AG09319 (cell line): ENCODE results near the gene GGNBP2.

Experiments
- DNase-seq: peaks from one replicate; pipeline ENCODE4 v3.0.0-alpha.2; 2010; ENCODE audit warnings: low read depth; ENCODE audit errors: extremely low read depth
- TF ChIP-seq, protein P1 (sequence below): IDR thresholded peaks from 2 replicates; pipeline ENCODE4 v1.5.1; 2011; ENCODE audit warnings: low read depth, mild to moderate bottlenecking, inconsistent platforms, low read length, moderate library complexity

The GGNBP2 gene

DNA sequence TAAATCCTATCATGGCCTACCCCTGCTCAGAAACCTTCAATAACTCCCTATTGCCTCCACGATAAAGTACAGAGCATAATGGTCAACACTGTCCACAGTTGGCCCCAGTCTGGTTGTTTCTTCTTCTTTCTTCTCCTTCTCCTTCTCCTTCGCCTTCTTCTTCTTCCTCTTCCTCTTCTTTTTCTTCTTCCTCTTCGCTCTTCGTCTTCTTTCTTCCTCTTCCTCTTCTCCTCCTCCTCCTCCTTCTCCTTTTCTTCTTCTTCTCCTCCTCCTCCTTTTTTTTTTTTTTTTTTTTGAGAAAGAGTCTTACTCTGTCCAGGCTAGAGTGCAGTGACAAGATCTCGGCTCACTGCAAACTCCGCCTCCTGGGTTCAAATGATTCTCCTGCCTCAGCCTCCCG lies 80.5 kb downstream of the GGNBP2 start:
- TF ChIP-seq, protein P1, sequence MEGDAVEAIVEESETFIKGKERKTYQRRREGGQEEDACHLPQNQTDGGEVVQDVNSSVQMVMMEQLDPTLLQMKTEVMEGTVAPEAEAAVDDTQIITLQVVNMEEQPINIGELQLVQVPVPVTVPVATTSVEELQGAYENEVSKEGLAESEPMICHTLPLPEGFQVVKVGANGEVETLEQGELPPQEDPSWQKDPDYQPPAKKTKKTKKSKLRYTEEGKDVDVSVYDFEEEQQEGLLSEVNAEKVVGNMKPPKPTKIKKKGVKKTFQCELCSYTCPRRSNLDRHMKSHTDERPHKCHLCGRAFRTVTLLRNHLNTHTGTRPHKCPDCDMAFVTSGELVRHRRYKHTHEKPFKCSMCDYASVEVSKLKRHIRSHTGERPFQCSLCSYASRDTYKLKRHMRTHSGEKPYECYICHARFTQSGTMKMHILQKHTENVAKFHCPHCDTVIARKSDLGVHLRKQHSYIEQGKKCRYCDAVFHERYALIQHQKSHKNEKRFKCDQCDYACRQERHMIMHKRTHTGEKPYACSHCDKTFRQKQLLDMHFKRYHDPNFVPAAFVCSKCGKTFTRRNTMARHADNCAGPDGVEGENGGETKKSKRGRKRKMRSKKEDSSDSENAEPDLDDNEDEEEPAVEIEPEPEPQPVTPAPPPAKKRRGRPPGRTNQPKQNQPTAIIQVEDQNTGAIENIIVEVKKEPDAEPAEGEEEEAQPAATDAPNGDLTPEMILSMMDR = no peak
- no peak for DNase-seq

- TF ChIP-seq, protein P1 = no peak
- no peak for DNase-seq
Measured at GRCh38 chr17:36627101-36627500, 82.4 kb downstream of the GGNBP2 start.

DNA sequence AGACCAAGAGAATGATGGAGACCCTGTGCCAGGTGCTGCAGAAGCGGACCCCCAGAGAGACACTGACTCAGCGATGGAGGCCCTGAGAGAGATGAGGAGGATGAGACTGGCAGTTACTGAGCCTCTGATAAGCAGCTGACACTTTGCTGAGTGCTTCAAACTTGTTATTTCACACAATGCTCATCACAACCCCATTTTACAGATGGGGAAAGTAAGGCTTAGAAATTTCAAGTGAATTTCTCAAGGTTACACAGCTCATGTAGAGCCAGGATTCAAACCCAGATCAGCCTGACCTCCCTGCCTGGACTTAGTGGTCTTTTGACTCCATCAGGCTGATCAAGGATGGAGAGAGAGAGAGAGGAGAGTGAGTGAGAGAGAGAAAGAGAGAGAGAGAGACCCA lies 83.9 kb downstream of the GGNBP2 start:
- TF ChIP-seq, protein P1 = no peak
- DNase-seq = no peak

- TF ChIP-seq, protein P1 = peak; percentile 97
- peak; percentile 22 for DNase-seq
Measured at GRCh38 chr17:36629252-36629847, 84.6 kb downstream of the GGNBP2 start.

DNA sequence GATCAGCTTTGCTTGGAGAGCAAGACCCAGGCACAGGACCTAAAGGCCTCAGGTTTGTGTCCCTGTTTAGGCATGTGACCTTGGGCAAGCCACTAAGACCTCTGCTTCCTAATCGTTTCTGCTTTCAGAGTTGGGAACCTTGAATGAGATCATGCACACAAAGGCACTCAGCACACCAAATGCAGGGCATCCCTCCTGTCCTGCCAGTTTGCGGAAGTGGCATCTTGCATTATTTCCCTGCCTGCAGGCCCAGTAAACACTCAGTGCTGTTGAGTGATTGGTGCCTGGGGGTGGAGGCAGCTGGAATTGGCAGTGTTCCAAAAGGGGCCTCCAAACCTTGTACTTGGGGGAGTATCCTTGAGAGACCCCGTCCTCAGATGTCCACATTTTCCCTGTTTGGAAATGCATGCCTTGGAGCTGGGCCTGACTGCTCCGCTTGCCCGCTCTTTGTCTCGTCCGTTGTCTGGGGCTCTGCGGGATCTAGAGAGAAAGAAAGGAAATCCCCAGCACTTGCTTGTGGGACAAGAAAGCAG lies 85.3 kb downstream of the GGNBP2 start:
- TF ChIP-seq, protein P1 = no peak
- DNase-seq = no peak

DNA sequence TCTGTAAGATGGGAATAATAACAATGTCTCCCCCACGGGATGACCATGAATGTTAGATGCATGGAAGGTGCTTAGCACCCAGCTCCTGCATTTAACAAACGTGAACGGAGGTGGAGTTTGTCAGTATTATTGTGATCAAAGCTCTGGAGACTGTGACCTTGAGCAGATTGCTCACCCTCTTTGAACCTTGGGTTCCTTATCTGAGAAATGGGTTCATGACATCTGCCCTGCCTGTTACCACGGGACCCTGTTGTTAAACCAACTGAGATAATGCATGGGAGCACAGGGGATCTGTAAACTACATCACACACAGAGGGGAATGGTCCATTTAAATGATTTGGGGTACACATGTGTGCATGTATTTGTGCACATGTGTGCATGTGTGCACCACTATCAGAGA lies 86.3 kb downstream of the GGNBP2 start:
- DNase-seq = no peak
- TF ChIP-seq, protein P1 = no peak

DNA sequence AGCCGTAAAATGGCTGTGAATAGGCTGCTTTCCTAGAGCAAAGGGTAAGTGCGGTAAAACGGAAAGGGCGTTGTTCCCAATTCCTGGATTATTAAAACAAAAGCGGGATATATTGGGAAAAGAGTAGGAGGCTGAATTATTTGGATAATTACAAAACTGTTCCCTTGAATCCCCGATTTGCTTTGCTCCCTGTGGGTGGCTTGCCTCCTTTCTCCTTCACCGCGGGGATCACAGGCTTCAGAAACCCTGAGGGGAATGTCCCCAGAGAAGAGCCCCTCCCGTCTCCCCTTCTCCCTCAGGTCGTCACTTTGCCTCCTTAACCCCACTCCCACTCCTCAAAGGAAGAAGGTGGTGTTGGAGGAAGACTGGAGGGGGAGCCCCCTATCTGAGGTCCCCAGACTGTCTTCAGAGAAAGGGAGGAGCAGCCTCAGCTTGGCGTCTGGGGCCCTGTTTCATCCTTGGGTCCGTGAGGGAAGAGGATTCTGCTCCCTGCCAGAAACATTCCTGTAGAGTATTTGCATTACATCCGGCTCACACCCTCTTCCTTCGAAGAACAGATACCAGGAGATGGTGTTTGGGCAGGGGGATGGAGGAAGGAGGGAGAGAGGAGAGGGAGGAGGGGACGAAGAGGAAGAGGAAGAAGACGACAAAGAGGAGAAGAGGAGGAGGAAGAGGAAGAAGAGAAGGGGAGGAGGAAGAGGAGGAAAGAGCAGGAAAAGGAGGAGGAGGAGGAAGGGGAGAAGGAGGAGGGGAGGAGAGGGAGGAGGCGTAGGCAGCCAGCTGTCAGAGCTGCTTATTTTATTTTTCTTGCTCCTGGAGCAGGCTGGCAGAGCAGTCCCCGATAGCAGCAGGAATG lies 88.4 kb downstream of the GGNBP2 start:
- TF ChIP-seq, protein P1 = no peak
- DNase-seq = no peak
